NCI-H1092 (cell line): ENCODE measurements around the gene TRAPPC11.
"Not testable (repeated sequence)": the region's sequence is repeated elsewhere in the genome, so short reads cannot be mapped to it uniquely, and the experiment has no call there.

Experiments used
- DNase-seq: peaks from one replicate; lab custom pipeline; 2025; lab: John Stamatoyannopoulos, UW

The TRAPPC11 gene

GRCh38 chr4:183659029-183659871, at the start of gene TRAPPC11, which contains the start of gene RWDD4:
Gene TRAPPC11, plus strand, starts transcription at chr4:183659293. Its CDS starts 4,575 bp downstream, at chr4:183663868.
Gene RWDD4, minus strand, starts transcription at chr4:183659185. Its CDS starts 233 bp downstream, at chr4:183658952.
- DNase-seq, result peak; percentile 97

DNA sequence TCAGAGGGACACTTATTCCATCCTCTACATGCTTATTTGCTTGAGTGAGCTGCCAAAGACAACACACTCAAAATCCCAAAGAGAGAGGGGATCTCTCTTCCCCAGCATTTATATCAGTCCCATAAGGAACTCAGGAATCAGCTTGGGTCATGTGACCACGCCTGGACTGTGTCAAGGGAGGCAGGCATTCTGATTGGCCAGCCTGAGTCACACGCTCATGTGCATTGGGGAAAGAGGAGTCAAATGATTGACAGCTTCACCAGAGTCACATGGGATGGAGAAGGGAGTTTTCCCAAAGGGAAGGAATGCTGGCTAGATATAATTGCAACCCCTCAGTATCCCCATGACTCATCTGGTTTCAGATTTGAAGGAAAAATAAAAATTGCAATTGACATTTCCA, 49.1 kb upstream of the TRAPPC11 start:
- DNase-seq, result no peak

DNA sequence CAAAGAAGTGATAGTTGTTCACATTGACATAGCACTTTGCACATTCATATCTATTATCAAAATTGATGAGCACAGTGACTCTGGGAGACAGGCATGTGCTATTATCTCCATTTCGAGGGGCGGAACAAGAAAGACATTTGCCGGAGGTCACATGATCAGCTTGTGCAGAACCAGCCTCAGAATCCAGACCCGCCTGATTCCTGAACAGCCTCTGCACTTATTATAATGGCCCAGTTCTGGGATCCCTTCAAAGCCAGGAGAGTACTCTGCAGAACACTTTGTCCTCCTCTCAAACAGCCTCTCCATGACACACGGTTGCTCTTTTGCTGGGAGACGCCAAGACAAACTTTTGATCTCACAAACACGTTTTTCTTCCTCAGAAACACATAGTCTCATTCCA, 48.5 kb upstream of the TRAPPC11 start:
- no peak for DNase-seq

DNA sequence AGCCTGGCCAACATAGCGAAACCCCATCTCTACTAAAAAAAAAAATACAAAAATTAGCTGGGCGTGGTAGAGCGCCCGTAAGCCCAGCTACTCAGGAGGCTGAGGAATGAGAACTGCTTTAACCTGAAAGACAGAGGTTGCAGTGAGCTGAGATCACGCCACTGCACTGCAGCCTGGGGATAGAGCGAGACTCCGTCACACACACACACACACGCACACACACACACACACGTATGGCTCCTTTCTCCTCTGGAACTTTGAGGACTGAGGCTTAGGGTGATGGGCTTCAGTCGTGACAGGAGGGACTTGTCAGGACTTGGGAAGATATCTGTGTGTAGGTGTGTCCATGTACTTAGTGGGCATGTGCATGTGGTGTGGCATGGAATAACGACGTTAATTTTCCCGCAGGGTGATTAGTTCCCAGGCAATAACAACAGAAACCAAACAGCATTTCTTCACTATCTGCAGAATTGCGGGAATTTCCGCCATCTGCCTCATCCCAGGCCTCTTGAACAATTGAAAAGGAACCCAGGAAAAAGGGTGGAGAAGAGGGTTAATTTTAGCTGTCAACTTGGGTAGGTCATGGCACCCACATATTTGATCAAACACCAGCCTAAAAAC, 47.8 kb upstream of the TRAPPC11 start:
- DNase-seq, result no peak

- no peak for DNase-seq
Observed at GRCh38 chr4:183612329-183613250, 46.5 kb upstream of the TRAPPC11 start.

GRCh38 chr4:183617075-183617474, 42.0 kb upstream of the TRAPPC11 start:
- no peak for DNase-seq

GRCh38 chr4:183618681-183619080, 40.4 kb upstream of the TRAPPC11 start:
- DNase-seq, result no peak

DNA sequence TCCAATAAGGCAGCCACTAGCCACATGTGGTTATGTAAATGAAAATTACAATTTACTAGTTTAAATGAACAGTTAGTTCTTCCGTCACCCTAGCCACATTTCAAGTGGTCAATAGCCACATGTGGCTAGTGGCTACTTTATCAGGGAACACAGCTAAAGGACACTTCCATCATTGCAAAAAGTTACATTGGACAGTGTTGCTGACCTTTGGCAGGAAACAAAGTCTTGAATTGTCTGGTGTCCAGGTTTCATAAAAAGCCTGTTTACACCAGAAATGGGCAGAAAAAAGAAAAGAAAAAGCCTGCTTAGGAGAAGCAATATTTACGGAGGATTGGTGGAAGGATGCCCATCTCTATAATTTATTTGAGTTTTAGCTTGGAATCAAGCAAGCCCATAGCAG, 38.7 kb upstream of the TRAPPC11 start:
- DNase-seq, result no peak

GRCh38 chr4:183621875-183622274, 37.2 kb upstream of the TRAPPC11 start:
- DNase-seq, result no peak

DNA sequence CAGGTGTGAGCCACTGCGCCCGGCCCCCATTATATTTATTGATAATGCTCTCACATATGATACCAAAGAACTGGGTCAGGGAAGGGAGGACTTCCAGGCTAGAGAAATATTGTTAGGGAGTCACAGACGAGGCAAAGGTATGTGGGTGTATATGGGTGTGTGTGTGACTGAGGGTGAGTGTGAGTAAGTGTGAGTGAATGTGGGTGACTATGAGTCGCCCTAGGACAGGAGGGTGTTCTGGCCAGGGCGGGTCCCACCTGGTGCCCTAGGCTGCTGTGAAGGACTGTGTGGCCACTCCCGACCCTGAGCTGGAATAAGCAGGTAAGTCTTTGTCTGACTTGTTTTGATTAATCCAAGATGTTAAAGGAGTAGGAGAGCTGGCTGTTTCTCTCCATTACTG, 34.5 kb upstream of the TRAPPC11 start:
- no peak for DNase-seq

DNA sequence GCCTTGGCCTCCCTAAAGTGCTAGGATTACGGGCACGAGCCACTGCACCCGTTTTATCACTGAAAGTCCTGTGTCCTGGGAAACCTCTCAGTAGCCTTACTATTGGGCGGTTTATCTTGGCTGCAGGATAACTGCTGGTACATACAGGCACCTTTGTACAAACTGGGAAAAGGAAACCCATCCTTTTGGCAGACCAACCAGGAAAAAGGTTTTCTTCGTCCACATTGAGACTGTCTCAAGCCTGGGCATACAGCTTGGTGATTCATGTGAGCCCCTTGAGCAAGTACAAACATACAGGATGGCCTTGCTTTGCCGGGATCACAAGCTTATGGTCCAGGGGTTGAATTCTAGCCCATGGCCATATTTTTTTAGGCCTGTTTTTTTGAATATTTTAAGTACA, 32.9 kb upstream of the TRAPPC11 start:
- DNase-seq, result no peak

DNA sequence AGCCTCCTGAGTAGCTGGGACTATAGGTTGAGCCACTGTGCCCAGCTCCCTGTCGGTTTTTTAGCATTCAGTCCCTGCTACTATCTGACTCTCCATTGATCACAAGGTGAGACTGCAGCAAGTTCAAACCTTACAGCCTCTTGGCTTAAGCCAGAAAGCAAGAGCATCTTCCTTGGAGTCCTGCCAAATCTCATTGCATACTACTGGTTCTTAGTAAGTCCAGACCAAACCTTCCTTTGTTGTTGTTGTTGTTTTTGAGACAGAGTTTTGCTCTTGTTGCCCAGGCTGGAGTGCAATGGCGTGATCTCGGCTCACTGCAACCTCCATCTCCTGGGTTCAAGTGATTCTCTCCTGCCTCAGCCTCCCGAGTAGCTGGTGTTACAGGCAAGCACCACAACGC, 31.8 kb upstream of the TRAPPC11 start:
- not testable (repeated sequence) for DNase-seq

DNA sequence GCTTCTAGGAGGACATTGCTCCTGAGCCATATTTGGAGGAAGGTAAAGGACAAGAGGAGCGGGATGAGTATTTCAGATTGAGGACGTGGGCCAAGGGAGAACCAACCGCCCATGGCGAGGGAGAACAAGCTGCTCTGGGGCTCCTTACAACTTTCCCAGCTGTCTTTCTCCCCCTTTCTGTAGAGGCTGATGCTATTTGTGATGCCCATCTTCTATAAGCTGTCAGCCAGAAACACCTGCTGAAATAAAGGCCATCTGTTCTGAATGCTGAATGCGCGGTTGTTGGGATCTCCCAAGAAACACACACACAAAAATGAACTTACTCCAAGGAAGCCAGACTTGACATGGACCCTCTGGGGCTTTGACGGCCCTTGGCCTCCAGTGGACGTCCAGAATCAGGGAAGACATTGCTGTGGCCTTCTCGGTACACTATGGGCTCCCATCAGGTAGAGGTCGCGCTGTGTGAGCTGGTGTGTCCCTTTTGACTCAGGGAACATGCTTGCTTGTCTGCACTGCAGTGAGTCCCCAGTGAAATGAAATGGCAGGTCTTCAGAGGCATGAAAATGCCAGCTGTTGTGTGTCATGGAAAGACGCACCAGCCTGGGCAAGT, 31.0 kb upstream of the TRAPPC11 start:
- no peak for DNase-seq

DNA sequence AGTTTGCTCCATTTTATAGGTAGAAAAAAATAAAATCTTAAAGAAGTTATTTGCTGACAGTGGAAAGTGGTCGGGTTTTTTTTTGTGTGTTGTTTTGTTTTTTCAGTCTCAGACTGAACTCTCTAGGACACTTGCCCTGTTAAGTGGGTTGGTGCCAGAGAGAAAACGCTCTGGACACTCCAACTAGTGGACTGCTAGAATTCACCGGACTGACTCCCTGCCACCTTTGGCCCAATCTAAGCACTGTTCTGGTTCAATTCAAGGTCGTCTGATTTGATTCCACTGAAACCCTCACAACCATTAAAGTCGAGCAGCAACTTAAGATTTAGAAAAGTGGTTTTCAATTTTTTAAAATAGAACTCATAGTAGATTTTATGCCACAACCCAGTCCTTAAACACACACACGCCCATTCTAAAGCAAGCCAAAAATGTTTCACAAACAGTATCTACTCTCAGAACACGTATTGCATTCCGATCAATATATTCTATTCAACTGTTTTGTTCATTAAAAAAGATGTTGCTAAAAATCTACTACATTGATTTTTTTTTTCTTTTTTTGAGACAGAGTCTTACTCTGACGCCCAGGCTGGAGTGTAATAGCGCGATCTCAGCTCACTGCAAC, 27.4 kb upstream of the TRAPPC11 start:
- DNase-seq, result no peak

- DNase-seq, result no peak
Observed at GRCh38 chr4:183632689-183633088, 26.4 kb upstream of the TRAPPC11 start.

DNA sequence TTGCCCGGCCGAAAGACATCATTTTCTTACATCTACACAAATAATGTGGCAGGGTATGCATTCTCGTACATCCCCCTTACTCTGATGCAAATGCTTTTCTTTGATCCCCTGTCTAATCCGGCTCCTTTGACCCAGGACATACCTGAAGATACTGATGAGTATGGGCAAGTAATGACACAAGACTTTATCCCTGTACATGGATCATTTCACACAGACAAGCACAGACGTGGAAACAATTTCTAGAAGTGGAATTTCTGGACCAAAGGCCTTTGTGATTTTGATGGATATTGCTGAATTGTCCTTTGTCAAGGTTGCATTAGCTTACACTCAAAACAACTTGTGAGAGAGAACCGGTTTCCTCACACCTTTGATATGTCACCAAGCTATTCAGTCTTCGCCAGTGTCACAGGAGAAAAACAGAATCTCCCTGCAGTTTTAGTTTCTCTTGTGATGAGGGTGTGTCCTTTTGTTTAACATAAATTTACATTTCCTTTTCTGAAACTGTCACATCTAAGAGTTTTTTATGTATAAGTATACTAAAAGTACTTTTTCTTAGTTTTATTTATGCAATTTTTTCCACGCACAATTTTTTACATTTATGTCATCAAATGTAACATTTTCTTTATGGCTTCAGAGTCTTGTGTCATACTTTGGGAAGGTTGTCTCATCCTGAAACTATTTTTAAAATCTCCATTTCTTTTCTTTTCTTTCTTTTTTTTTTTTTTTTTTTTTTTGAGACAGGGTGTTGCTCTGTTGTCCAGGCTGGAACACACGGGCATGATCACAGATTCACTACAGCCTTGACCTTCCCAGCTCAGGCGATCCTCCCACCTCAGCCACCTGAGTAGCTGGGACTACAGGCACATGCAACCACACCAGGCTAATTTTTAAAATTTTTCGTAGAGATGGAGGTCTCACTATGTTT, 25.4 kb upstream of the TRAPPC11 start:
- no peak for DNase-seq

DNA sequence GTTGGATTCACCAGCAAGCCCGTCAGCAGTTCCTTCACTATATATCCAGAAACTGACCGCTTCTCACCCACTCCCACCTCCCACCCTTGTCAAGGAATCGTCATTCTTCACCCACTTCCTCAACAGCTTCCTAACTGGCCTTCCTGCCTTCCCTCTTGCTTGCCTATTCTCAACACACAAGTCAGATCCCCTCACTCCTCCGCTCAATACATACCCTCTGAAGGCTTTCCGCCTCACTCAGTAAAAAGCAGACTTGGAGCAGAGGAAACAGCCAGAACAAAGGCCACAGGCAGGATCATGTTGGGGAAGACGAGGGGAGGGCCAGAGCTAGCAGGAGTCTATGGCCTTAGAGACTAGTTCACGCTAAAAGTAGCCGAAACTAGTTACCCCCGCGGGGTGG, 23.8 kb upstream of the TRAPPC11 start:
- DNase-seq, result no peak

DNA sequence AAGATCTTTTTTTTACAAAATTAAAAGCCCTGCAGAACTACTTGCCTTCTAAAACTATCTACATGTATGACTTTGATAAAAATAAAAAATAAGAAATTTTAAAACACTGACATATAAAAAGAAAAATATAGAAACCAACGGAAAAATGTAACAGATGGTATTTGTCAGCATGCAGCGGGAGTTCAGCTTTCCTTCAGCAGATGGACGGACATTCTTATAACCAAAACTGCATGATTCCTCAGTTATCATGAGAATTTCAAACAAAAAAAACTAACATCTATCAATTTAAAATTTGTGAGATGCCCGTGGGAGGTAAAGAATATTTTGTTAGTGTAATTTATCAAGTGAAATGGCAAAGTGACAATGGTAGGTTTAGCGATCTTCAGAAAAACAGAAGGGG, 23.4 kb upstream of the TRAPPC11 start:
- no peak for DNase-seq

DNA sequence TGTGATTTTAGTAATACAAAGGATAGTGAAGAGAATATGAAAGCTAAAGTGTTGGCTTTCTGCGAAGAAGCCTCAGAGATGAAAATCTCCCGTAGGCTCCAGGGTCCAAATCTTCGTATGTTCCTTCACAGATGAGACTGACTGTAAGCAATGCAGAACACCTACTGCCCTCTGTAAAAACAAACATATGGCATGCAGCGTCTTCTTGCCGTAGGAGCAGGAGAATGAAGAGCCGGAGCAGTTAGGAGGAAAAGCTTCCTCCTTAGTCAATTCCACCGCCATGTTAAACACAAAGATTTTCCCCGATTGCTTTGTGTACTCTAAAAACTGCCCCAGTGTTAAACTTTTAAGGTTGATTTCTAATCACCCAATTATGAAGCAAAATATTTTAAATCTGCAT, 22.6 kb upstream of the TRAPPC11 start:
- no peak for DNase-seq

DNA sequence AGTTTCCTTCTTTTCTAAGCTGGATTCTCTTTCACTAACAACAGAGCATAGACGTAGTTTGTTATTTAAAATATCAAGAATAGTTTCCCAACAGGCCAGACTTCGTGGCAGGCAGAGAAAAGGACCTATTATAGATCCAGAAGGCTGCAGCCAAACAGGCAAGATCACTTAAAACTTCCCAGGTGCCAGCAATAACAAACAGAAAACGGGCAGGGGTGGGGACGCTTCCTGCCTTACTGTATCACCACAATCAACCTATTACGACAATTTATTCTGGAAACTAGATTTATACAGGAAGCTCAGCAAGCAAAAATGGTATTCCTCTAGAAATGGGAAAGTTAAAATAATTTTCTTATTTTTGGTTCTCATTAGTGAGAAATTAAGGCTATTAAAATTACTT, 22.2 kb upstream of the TRAPPC11 start:
- DNase-seq, result no peak
